A673 (cell line): Measurements from ENCODE around the gene TMEM107.

Experiments
- EZH2 ChIP-seq: fragments of 200-600 bp; sonication (generic); IDR thresholded peaks from 2 replicates; pipeline ENCODE4 v1.6.1; 2017; ENCODE audit warnings: borderline replicate concordance, low read depth, mild to moderate bottlenecking, mixed read lengths, antibody characterized with exemption, low read length; ENCODE audit not compliant: poor library complexity, severe bottlenecking
- TF ChIP-seq, protein P1 (sequence below): fragments of 300-800, 200-600 bp; sonication (generic); conservative IDR thresholded peaks from 2 replicates; pipeline ENCODE4 v1.5.1; 2017; ENCODE audit warnings: low read depth, mild to moderate bottlenecking, antibody characterized with exemption, low read length, moderate library complexity, mixed read lengths

GRCh38 chr17:8142158-8142886 lies 33.9 kb downstream of the TMEM107 start:
- TF ChIP-seq, protein P1, sequence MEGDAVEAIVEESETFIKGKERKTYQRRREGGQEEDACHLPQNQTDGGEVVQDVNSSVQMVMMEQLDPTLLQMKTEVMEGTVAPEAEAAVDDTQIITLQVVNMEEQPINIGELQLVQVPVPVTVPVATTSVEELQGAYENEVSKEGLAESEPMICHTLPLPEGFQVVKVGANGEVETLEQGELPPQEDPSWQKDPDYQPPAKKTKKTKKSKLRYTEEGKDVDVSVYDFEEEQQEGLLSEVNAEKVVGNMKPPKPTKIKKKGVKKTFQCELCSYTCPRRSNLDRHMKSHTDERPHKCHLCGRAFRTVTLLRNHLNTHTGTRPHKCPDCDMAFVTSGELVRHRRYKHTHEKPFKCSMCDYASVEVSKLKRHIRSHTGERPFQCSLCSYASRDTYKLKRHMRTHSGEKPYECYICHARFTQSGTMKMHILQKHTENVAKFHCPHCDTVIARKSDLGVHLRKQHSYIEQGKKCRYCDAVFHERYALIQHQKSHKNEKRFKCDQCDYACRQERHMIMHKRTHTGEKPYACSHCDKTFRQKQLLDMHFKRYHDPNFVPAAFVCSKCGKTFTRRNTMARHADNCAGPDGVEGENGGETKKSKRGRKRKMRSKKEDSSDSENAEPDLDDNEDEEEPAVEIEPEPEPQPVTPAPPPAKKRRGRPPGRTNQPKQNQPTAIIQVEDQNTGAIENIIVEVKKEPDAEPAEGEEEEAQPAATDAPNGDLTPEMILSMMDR: no peak
- no peak for TF ChIP-seq EZH2
